GM10248 (cell line): ENCODE measurements around the gene MCM7.

Experiments used
- CTCF ChIA-PET: fragments of 300-600 bp; sonication (Branson Sonifier 250); formaldehyde crosslinking; extraction: SDS; loops from one replicate; lab custom pipeline; 2021; ENCODE audit warnings: antibody characterized with exemption; lab: Yijun Ruan, JAX
- POLR2A ChIA-PET: fragments of 350-650 bp; sonication (Branson Sonifier 250); formaldehyde crosslinking; extraction: SDS; loops from one replicate; lab custom pipeline; 2020; ENCODE audit warnings: antibody characterized with exemption; lab: Yijun Ruan, JAX
- DNase-seq: peaks from one replicate; pipeline ENCODE4 v3.0.0; 2012; ENCODE audit errors: extremely low spot score
- CTCF ChIP-seq: IDR thresholded peaks from 2 replicates; pipeline ENCODE4 v1.5.1; 2012; ENCODE audit warnings: mild to moderate bottlenecking, low read depth; ENCODE audit errors: extremely low read depth, missing control alignments, control extremely low read depth

The MCM7 gene

GRCh38 chr7:100095704-100096103 is 5.5 kb downstream of the MCM7 start:
- DNase-seq: no peak
- ChIA-PET CTCF (interaction anchor here (1.2 to 1.4 kb wide), 2 partner anchors 13 to 37 kb away, joined by 3 to 6 read pairs; no protein-coding TSS in a partner anchor), POLR2A (interaction anchor here (1.5 kb wide), 1 partner anchor 13 kb away, joined by 4 read pairs; no protein-coding TSS in a partner anchor)
- TF ChIP-seq CTCF: no peak

GRCh38 chr7:100095289-100095688 is 5.9 kb downstream of the MCM7 start:
- POLR2A ChIA-PET: interaction anchor here (0.8 to 1.5 kb wide), 2 partner anchors 13 kb away, joined by 4 read pairs; no protein-coding TSS in a partner anchor

GRCh38 chr7:100093925-100094486 is 7.2 kb downstream of the MCM7 start:
- ChIA-PET CTCF (no interaction called here), POLR2A (no interaction called here)
- DNase-seq: no peak
- no peak for TF ChIP-seq CTCF

More at GRCh38 chr7:100095289-100095688, 5.9 kb downstream of the MCM7 start:
- TF ChIP-seq CTCF: no peak
- DNase-seq: no peak
- CTCF ChIA-PET: interaction anchor here (1.2 to 1.4 kb wide), 2 partner anchors 13 to 38 kb away, joined by 3 to 6 read pairs; no protein-coding TSS in a partner anchor

GRCh38 chr7:100093498-100093897 is 7.7 kb downstream of the MCM7 start:
- TF ChIP-seq CTCF: no peak
- ChIA-PET CTCF (interaction anchor here (1.8 kb wide), 1 partner anchor 11 kb away, joined by 6 read pairs; no protein-coding TSS in a partner anchor), POLR2A (interaction anchor here (2.1 kb wide), 1 partner anchor 9 kb away, joined by 7 read pairs; the partner anchor contains the start of gene AP4M1)
- no peak for DNase-seq

GRCh38 chr7:100093054-100093453 is 8.1 kb downstream of the MCM7 start:
- no peak for DNase-seq
- ChIA-PET POLR2A (interaction anchor here (2.1 kb wide), 1 partner anchor 9 kb away, joined by 7 read pairs; the partner anchor contains the start of gene AP4M1), CTCF (interaction anchor here (1.8 kb wide), 1 partner anchor 11 kb away, joined by 6 read pairs; no protein-coding TSS in a partner anchor)
- TF ChIP-seq CTCF: no peak

GRCh38 chr7:100091411-100092181 is 9.6 kb downstream of the MCM7 start:
- CTCF ChIA-PET: interaction anchor here (1.0 to 1.8 kb wide), 2 partner anchors 9 to 97 kb away, joined by 3 to 6 read pairs; no protein-coding TSS in a partner anchor
- DNase-seq: no peak
- no peak for TF ChIP-seq CTCF
- POLR2A ChIA-PET: interaction anchor here (1.0 to 2.1 kb wide), 3 partner anchors 9 to 11 kb away, joined by 3 to 7 read pairs (median 4); partner anchors contain the start of gene AP4M1
